NCI-H1105 (cell line): ENCODE data around the gene L2HGDH.
"Not testable (repeated sequence)": the region's sequence is repeated elsewhere in the genome, so short reads cannot be mapped to it uniquely, and the experiment has no call there.

Source experiments
- DNase-seq: peaks from one replicate; lab custom pipeline; 2025; lab: John Stamatoyannopoulos, UW

L2HGDH gene

GRCh38 chr14:50339178-50339804 lies 27.3 kb upstream of the L2HGDH start:
- DNase-seq, result no peak

DNA sequence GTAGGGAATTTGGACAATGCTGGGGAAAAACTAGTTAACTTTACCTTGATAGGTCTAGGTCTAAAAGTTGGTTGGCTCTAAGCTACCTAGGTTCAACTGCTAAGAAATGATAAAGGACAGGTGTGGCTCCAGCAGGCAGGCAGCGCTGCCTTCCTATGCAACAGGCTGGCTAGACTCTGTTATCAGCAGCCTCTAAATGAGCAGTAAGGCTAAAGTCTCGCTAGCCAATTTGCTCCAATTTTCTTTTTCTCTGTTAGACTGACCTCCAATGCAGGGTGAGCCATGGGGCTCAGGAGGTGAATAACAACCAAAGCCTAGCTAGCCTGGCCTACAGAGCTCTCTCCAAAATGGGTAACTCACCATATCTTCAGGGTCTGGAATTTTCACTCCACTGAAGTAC lies 26.6 kb upstream of the L2HGDH start:
- DNase-seq, result no peak

DNA sequence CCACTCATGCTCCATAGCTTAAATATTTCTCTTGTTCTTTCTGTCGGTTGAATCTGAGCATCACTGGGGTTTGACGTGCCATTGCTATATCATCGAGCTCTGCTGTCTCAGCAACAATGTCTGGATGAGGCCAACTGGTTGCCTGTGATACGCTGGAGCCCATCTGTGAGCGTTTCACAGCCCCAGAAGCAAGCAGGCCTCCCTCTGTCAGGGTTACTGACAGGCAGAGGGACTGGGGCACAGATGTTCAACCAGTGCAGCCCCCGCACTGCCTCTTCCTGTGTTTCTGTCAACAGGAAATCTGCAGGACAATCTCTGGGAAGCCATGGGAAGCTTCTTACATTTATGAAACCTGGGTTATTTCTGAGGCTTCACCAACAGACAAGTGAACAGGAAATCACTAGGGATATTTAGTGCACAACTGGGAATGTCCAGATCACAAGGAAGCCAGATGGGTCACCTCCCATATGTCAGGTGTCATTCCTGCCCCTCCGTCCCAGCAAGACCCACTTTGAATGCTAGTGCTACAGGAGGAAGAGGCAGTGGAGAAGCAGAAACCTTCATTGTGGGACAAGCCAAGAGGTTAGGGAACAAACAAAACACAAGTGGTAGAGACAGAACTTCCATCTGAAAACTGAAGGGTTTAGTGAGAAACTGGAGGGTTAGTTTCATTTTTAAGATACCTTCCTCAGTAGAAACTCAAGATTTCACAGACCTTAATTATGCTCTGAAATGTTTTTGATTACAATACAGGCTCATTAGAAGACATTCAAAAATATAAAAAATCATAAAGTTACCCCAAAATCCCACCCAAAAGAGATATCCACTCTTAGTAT lies 24.2 kb upstream of the L2HGDH start:
- no peak for DNase-seq

DNA sequence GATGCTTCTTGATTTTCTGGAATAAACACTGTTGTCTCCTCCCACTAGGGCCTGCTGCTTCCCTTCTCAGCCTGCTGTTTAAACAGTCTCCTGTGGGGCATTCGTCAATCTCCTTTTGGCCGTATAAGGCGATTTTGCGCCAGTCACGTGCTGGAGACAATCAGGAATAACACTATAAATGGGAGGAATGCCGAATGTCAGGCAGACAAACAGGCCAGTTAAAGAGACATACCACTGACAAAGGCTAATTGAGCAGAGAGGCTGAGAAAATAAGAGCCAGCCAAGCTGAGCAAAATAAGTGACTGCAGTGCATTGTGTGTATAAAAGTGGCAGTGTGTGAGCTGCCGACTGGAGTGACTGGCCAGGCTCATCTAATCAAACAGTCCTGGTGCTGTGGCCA lies 23.4 kb upstream of the L2HGDH start:
- peak; percentile 62 for DNase-seq

- no peak for DNase-seq
Observed at GRCh38 chr14:50334211-50334610, 22.2 kb upstream of the L2HGDH start.

GRCh38 chr14:50333014-50333509 lies 21.0 kb upstream of the L2HGDH start:
- DNase-seq, result no peak

DNA sequence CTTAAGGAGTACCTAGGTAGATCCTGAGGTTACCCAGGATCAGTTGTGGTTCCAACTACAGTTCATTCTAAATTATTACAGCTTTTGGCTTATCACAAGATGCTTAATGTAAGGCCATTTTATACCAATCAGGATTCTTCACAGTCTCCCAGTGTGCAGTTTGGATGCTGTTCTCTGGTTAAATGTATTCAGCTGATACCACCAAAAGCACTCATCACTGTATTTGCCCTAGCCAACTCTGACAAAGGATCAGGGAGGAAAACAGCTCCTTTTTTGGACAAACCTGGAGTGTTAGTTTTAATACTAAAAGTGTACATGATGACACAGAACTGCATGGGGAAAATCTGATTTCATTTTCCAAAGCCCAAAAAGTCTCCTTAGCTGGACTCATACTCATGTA lies 19.6 kb upstream of the L2HGDH start:
- no peak for DNase-seq

DNA sequence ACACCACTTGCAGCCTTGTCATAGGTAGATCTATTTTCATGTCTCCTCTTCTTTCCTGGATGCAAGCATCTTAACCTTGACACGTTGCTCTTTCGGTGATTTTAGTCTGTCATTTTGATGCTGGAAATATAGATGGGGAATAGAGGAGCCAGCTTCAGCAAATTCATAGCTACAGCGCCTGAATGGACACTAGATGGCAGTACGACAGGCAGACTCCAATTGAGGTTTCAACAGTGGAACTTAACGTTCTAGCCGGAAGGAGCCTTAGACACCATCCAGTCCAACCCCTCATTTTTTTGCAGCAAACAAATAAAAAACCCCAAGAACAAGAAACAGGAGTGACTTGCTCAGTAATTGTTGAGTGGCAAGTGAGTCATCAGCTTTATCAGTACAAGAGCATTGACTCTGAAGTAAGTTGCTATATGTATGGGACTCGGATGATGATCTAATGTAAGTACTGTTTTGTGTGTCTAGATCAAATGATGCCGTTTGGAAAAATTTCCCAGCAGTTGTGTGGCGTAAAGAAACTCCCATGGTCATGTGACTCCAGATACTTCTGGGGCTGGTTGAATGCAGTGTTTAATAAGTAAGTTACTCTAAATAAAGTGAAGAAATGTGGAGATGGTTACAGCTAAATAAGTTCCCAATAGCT lies 9.1 kb upstream of the L2HGDH start:
- DNase-seq, result peak; percentile 78

- DNase-seq, result no peak
Observed at GRCh38 chr14:50320283-50320682, 8.3 kb upstream of the L2HGDH start.

GRCh38 chr14:50319721-50320120 lies 7.7 kb upstream of the L2HGDH start:
- DNase-seq, result no peak

GRCh38 chr14:50319293-50319692 lies 7.3 kb upstream of the L2HGDH start:
- no peak for DNase-seq

DNA sequence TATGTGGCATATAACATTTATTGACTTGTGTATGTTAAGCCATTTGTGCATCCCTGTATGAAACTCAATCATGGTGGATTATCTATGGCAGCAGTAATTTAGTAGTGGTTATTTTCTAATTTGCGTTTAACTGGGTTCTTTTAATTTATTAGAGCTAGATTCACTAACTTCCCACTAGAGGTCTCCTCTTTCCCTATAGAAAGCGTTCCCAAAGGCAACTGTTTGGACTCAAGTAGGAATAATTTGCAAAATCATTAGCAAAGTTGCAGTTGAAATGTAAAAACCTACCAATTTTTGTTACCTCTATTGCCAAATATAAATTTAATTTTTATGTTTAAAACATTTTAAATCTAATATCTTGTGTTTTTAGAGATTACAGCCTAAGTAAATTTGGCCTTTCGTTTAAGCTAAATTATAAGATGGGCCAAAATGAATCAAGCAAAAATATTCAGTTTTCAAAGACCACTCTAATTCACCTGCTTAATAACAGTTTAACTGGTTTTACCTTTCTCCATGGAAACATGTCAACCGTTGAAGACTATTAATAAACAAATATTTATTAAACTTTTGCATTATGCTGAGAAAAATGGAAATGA lies 6.1 kb upstream of the L2HGDH start:
- DNase-seq, result peak; percentile 24

DNA sequence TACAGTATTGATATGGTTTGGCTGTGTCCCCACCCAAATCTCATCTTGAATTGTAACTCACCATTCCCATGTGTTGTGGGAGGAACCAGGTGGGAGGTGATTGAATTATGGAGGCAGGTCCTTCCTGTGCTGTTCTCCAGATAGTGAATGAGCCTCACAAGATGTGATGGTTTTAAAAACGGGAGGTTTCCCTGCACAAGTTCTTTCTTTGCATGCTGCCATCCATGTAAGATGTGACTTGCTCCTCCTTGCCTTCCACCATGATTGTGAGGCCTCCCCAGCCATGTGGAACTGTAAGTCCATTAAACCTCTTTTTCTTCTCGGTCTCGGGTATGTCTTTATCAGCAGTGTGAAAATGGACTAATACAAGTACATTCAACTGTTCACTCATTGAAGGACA lies 2.1 kb upstream of the L2HGDH start:
- DNase-seq, result not testable (repeated sequence)

- no peak for DNase-seq
Observed at GRCh38 chr14:50312734-50313054, 665 bp upstream of the L2HGDH start.

DNA sequence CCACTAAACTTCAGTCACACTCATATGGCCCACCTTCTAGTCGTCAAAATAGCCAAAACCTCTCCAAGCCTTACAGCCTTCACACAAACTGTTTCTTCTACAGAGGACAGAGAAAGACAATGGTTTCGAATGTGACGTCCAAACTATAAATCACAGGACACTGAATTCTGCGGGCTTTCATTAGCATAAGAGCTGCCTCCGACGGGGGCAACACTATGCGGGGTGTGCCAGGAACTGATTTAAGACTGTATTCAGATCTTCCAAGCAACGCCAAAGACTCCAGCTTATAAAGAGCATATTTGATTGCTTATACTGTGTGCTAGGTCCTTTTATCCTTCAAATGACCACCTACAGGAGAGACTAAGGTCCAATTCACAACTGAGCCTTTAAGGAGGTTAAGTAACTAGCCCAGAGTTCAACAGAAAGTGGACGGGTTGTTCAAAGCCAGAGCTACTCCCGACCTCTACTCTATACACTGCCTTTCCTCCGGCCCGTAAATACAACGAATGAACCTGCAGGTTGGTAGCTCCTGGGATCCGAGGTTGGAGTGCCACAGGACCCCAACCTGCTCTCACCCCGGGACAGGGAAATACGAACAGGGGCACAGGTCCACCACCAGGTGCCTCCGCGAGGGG lies 575 bp downstream of the L2HGDH start:
- DNase-seq, result peak; percentile 2

GRCh38 chr14:50310445-50310844 lies 1.6 kb downstream of the L2HGDH start:
- no peak for DNase-seq

DNA sequence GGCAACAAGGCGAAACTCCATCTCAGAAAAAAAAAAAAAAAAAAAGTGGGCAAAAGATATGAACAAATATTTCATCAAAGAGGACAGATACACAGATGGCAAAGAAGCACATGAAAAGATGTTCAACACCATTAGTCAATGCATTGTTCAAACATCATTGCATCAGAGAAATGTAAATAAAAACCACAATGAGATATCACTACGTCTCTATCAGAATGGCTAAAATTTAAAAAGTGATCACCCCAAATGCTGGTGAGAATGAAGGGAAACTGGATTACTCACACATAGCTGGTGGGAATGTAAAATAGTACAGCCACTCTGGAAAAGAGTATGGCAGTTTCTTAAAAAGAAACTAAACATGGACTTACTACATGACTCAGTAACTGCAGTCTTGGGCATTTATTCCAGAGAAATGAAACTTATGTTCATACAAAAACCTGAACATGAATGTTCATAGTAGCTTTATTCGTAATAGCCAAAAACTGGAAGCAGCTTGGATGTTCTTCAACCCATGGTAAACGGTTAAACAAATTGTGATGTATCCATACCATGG lies 3.6 kb downstream of the L2HGDH start:
- no peak for DNase-seq

DNA sequence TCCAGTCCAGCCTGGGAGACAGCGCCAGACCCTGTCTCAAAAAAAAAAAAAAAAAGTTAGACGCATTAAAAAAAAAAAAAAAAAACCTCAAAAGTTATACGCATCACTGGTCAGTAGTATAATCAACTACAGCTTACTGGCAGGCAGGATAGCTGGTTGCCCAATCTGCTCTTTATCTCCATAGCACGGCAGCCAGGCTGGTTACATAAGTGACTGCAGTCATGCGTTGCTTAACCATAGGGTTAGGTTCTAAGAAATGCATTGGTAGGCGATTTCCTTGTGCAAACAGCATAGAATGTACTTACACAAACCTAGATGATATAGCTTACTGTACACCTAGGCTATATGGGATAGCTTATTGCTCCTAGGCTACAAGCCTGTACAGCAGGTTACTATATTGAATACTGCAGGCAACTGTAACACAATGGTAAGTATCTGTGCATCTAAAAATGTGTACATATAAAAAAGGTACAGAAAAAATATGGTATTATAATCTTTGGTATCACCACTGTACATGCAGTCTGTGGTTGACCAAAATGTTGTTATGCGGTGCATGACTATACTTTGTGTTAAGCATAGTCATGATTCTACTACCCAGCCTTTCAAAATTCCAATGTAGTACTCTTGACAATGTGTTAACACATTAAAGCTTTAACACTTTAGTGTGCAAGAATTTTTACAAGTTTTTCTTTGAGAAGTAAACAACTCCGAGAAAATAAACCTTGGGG lies 8.1 kb downstream of the L2HGDH start:
- DNase-seq, result no peak

DNA sequence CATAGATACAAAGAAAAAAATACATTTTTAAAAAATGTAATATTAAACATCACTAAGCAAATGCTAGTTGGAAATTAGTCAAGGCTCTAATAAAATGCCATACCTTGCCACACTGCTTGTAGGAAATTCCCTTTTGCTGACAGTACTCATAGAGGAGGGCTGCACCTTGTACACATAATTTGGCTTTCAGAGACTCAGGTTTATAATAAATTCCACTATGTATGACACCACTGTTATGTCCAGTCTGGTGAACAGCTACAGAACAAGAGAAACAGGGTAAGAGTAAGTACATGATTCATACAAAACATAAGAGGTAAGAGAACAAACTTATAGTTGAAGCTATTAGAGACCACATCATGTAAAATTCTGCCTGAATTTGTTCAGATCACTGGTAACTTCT lies 10.1 kb downstream of the L2HGDH start:
- DNase-seq, result no peak

DNA sequence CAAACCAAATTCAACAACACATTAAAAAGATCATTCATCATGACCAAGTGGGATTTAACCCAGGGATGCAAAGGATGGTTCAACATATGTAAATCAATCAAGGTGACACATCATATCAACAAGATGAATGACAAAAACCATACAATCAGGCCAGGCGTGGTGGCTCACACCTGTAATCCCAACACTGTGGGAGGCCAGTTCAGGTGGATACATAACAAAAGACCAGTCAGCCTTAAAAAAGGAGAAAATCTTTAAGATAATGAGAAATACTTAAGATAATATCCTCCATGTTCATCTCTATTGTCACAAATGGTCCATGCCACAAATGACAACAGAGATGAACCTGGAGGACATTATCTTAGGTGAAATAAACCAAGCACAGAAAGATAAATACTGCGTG lies 12.4 kb downstream of the L2HGDH start:
- no peak for DNase-seq

GRCh38 chr14:50290306-50290705 lies 21.7 kb downstream of the L2HGDH start:
- no peak for DNase-seq
